HG03095 (cell line): ENCODE data around the gene SLC6A19.
A peak's percentile ranks its signal among the peaks of the same experiment; 100 is the strongest.

Source experiments
- ATAC-seq: cut with Tn5 transposase; IDR thresholded peaks from one replicate; pipeline ENCODE4 v1.9.1; 2021; ENCODE audit warnings: moderate library complexity; ENCODE audit not compliant: unreplicated experiment

The SLC6A19 gene

GRCh38 chr5:1165864-1166263 lies 35.5 kb upstream of the SLC6A19 start:
- ATAC-seq, result no peak

DNA sequence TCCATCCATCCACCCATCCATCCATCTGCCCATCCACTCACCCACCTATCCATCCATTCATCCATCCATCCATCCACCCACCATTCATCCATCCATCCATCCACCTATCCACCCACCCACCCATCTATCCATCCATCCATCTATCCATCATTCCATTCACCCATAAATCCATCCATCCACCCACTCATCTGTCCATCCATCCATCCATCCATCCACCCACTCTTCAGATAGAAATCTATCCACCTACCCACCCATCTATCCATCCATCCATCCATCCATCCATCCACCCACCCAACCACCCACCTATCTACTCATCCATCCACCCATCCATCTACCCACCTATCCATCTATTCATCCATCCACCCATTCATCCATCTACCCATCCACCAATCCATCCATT lies 35.0 kb upstream of the SLC6A19 start:
- no peak for ATAC-seq

- ATAC-seq, result no peak
Observed at GRCh38 chr5:1167361-1167727, 34.1 kb upstream of the SLC6A19 start.

DNA sequence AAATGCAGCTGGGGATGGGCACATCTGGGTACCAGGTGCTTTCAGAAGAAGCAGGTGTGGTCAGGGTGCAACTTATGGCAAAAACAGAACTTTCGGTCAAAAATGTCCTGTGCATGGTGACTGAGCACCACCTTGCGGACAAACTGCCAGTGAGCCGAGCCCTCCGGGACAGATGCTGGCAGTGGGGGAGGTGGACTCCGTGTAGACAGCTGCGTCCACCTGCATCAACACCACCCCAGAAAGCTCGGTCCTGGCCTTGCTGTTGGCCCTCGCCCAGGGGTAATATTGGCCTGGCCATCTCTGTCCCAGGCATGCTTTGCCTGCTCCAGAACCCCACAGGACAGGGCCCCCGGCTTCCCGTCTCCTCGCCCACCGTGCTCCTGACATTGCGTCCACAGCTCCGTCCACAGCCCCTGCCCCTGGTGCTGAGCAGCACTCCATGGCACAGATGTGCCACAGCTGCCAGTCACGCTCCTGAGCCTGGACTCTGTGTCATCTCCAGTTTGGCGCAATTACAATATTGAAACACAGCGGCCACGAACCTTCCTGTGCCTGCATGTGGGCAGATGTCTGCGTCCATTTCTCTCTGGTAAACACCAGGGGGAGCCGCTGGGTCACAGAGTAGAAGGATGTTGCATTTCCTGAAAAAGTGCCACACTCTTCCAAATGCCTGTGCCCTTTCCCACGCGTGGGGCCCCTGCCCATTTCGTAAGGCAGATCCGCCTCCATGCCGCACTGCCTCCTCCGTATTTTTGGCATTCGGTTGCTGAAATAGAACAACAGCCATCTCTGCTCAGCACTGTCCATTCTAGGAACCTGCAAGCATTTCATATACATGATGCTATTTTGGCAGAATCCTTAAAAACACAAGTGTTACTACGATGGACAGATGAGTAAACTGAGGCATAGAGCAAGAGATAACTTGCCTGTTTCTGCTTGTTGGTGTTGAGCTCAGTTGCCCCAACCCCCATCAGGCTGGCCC lies 33.4 kb upstream of the SLC6A19 start:
- ATAC-seq, result peak; percentile 64

DNA sequence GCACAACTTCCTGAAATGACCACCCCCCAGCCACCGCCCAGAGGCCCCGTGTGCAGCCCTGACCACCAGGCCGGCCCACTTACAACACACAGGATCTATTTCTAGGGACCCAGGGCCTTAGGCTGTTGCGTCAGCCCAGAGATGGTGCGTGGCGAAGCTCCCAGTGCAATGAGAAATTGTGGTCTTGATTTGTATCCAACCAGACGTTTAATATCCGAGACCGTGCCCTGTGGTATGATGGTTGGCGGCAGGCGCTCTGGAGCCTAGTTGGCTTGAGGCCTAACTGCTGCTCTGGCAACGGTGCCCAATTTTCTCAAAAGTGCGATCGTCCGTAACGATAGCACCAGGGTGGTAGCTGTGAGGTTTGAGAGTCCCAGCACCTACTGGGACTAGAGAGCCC lies 32.6 kb upstream of the SLC6A19 start:
- no peak for ATAC-seq

- ATAC-seq, result no peak
Observed at GRCh38 chr5:1169211-1170115, 31.9 kb upstream of the SLC6A19 start.

DNA sequence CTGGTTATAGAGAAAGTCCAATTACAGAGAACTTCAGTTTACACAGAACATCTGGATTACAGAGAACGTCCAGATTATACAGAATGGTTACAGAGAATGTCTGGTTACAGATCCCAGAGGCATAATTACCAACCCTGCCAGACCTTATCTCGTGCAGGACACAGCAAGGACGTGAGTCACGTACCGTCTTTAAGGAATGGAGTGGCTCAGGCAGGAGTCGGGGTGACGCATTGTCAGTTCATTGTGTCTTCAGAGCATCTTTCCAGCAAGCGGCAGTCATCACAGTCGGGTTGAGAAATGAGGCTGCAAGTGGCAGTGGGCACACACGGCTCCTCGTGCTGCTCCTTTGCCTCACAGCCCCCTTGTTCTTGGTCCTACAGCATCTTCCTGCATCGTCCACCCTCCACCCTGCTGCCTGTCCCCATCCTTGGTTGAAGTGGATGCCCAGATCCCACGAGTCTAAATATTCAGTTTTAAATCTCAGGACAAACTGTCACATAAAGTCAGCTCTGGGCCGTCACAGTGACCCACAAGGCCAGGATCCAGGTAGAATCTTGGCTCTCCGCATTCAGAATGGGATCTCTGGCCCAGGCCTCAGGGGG lies 30.0 kb upstream of the SLC6A19 start:
- no peak for ATAC-seq

GRCh38 chr5:1172007-1172581 lies 29.3 kb upstream of the SLC6A19 start:
- ATAC-seq, result no peak

DNA sequence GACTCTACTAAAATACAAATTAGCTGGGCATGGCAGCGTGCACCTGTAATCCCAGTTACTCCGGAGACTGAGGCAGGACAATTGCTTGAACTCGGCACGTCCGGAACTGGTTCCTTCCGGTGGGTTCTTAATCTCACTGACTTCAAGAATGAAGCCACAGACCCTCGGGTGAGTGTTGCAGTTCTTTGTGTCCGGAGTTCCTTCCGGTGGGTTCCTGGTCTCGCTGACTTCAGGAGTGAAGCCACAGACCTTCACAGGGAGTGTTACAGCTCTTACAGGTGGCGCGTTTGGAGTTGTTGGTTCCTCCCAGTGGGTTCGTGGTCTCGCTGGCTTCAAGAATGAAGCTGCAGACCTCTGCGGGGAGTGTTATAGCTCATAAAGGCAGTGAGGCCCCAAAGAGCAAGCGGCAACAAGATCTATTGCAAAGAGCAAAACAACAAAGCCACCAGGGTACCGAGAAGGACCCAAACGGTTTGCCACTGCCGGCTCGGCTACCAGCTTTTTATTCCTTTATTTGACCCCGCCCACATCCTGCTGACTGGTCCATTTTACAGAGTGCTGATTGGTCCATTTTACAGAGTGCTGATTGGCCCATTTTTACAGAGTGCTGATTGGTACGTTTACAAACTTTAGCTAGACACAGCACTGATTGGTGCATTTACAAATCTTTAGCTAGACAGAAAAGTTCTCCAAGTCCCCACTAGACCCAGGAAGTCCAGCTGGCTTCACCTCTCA lies 28.6 kb upstream of the SLC6A19 start:
- no peak for ATAC-seq

DNA sequence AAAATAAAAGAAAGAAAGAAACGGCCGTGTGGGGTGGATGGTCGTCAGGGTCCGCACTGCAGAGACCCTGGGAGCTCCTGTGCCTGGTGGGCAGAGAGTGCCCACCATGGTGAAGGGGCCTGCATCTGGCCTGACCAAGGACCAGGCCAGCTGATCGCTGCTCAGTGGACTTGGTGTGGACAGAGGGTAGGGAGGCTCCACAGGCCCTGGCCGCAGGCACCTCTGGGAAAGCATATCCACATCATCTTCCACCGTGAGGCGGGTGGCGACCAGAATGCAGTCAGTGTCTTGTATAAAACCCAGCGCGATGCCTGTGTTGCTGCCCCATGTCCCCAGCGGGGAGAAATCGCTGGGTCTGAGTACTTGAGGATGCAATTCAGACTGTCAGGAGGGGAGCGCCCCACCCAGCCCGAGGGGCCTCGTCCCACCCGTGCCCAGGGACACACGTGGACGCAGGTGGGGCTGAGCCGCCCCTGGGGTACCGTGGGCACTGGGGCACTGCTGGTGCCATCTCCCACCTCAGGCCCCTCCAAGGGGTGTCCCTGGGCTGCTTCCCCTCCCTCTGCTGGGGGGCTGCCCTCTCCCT lies 27.8 kb upstream of the SLC6A19 start:
- ATAC-seq, result no peak

GRCh38 chr5:1174122-1174936 lies 27.1 kb upstream of the SLC6A19 start:
- ATAC-seq, result no peak

DNA sequence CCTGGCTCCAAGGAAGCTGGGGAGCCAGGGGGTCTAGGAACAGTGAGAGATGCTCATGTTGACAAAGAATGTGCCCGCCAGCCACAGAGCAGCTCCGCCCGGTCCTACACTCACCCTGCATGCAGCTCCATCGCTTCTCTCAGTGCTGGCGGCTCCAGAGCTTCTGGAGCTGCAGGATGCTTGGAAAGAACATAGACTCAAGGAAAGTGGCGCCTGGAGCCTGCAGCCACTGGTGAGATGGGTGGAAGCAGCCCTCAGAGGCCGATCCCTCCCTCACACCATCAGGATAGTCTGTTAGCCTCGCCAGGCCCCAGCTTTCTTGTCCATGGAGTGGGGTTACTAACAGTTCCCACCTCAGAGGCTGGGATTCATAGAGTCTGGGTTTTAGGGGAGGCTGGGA lies 26.4 kb upstream of the SLC6A19 start:
- no peak for ATAC-seq

- no peak for ATAC-seq
Observed at GRCh38 chr5:1175801-1176472, 25.5 kb upstream of the SLC6A19 start.

DNA sequence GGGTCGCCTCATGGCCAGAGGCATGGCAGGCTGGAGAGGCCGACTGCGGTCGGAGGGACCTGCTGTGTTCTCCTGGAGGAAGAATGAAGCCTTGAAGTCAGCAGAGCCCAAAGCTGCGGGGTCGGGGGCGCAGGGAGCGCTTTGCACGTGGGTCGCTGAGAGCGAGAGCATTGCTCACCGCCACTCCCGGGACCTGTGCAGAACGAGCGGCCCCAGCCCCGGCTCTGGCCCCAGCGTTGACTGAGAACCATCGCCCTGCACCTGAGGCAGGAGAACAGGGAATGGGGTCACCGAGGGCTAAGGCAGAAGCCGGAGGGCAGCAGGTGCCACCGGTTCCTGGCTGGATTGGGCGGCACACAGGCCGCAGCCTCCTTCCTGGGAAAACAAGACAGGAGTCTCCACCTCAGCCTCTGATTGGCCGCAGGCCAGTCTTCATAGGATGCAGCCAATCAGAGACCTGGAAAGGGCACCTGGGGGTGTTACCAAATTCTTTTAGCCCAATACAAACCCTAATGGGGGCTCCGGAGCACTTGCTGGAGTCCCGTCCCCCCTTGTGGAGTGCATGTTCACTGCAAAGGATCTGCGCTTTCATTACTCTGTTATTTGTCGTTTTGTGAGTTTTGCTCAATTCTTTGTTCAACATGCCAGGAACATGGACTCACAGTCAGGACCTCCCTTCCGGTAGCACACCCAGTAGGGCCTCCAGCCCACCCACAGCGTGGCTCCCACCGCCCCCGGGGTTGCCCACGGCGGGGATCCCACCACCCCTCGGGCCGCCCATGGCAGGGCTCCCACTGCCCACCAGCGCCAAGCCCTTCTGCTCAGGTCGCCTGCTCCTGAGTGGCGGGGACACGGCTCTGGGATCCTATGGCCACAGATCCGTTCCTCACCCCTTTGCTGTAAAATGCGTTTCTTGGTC lies 24.7 kb upstream of the SLC6A19 start:
- no peak for ATAC-seq

GRCh38 chr5:1177826-1178528 lies 23.4 kb upstream of the SLC6A19 start:
- ATAC-seq, result no peak

GRCh38 chr5:1178529-1179382 lies 22.6 kb upstream of the SLC6A19 start:
- no peak for ATAC-seq
